Left lung (tissue), 10 donors: ENCODE measurements around the gene SLC34A3. TPM values are rescaled to one million over a fixed set of nuclear protein-coding genes. Genes with fewer than 3 reads are reported as not detected.
"Not testable (repeated sequence)": the region's sequence is repeated elsewhere in the genome, so short reads cannot be mapped to it uniquely, and the experiment has no call there.

Experiments used
- ATAC-seq: fragments of 200-7000 bp; cut with Tn5 transposase; one replicate; pipeline ENCODE4 v1.9.1; 2020; ENCODE audit warnings: moderate library complexity
- DNase-seq, 4 donors: peaks; one replicate each; pipeline ENCODE4 v3.0.0-alpha.2; 2013 to 2020
- H3K27ac ChIP-seq, 2 donors: fragments of 200-600 bp; sonication (generic) in 1 of 2; one replicate each; pipeline versions ENCODE4 v1.5.0 to v1.8.0; 2020 to 2021
- H3K27me3 ChIP-seq, 2 donors: fragments of 200-600 bp; sonication (generic) in 1 of 2; one replicate each; pipeline versions ENCODE4 v1.5.0 to v1.8.0; 2020 to 2021
- H3K36me3 ChIP-seq, 2 donors: fragments of 200-600 bp; sonication (generic) in 1 of 2; one replicate each; pipeline versions ENCODE4 v1.5.0 to v1.8.0; 2020 to 2021
- H3K4me1 ChIP-seq, 2 donors: fragments of 200-600 bp; one replicate each; pipeline ENCODE4 v1.8.0; 2021
- H3K4me3 ChIP-seq, 2 donors: fragments of 200-600 bp; sonication (generic) in 1 of 2; one replicate each; pipeline versions ENCODE4 v1.5.0 to v1.8.0; 2020 to 2021; ENCODE audit warnings: mild to moderate bottlenecking in 1 of 2
- H3K9me3 ChIP-seq, 2 donors: fragments of 200-600 bp; sonication (generic) in 1 of 2; one replicate each; pipeline versions ENCODE4 v1.5.0 to v1.8.0; 2020 to 2021
- intact Hi-C, 2 donors: fragments of 100-400 bp; cut with DNase I; formaldehyde crosslinking; loops; one replicate each; pipeline versions ENCODE4 v1.11.2 to v1.14.2; 2022
- polyA plus RNA-seq, 6 donors: library from polyadenylated mRNA; unstranded; fragments of 120-200 nt; gene quantifications; one replicate each; pipeline ENCODE4 v1.2.1, GENCODE V29; 2013; ENCODE audit not compliant: insufficient read length in 6 of 6
- total RNA-seq, 2 donors: library from RNA; stranded (reverse); fragmentation: NEBNext Ultra II Directional; extraction: Animal tissue kit (Norgen Biotek cat#: 25700); gene quantifications; one replicate each; pipeline ENCODE4 v1.2.1, GENCODE V29; 2021
- TF ChIP-seq, protein P1 (sequence below), 2 donors: fragments of 200-600 bp; sonication (generic) in 1 of 2; IDR thresholded peaks; one replicate each; pipeline versions ENCODE4 v1.5.0 to v1.8.0; 2021; ENCODE audit warnings: antibody characterized with exemption in 2 of 2
- donor health status: DM: no; HTN: yes; CAD: no.
- donor health status: DM: no; HTN: no; CAD: no.

The SLC34A3 gene
- total and polyA plus RNA-seq, 8 donors, result 0.12 to 2.8 (median 1.7) TPM; not detected in 1

GRCh38 chr9:137256362-137256761 is 25.7 kb downstream of the SLC34A3 start:
- Histone ChIP-seq H3K36me3 (peaks cover 0 to 27% of the 10 kb centered on the region in 2 donors), H3K4me3 (peak overlapping the region; percentile 98 to 99), H3K27ac (no peak overlapping the region), H3K4me1 (peaks cover 13 to 28% of the 10 kb centered on the region in 2 donors), H3K9me3 (no peaks in the 10 kb centered on the region), H3K27me3 (no peaks in the 10 kb centered on the region)
- DNase-seq, result no peak
- no peak for ATAC-seq
- TF ChIP-seq, protein P1, sequence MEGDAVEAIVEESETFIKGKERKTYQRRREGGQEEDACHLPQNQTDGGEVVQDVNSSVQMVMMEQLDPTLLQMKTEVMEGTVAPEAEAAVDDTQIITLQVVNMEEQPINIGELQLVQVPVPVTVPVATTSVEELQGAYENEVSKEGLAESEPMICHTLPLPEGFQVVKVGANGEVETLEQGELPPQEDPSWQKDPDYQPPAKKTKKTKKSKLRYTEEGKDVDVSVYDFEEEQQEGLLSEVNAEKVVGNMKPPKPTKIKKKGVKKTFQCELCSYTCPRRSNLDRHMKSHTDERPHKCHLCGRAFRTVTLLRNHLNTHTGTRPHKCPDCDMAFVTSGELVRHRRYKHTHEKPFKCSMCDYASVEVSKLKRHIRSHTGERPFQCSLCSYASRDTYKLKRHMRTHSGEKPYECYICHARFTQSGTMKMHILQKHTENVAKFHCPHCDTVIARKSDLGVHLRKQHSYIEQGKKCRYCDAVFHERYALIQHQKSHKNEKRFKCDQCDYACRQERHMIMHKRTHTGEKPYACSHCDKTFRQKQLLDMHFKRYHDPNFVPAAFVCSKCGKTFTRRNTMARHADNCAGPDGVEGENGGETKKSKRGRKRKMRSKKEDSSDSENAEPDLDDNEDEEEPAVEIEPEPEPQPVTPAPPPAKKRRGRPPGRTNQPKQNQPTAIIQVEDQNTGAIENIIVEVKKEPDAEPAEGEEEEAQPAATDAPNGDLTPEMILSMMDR (IDR thresholded peaks at IDR 0.05), result no peak
- intact Hi-C loops, result no loop called here

- intact Hi-C loops, result no loop called here
- ATAC-seq, result no peak
These were observed 26.2 kb downstream of the SLC34A3 start for GRCh38 chr9:137256856-137257255.

DNA sequence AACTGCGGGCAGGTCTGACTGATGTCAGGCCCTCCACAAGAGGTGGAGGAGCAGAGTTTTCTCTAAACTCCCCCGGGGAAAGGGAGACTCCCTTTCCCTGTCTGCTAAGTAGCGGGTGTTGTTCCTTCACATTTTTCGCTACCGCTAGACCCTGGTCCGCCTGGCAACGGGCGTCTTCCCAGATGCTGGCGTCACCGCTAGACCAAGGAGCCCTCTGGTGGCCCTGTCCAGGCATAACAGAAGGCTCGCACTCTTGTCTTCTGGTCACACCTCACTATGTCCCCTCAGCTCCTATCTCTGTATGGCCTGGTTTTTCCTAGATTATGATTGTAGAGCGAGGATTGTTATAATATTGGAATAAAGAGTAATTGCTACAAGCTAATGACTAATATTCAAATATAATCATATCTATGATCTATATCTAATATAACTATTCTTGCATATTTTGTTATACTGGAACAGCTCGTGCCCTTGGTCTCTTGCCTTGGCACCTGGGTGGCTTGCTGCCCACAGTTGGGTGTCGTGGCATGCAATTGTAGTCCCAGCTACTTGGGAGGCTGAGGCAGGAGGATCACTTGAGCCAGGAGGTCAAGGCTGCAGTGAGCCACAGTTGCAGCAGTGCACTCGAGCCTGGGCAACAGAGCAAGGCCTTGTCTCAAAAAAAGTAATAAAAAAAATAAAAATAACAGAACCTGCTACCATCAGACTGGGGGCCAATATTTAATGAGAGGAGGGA is 31.6 kb downstream of the SLC34A3 start:
- H3K4me1 ChIP-seq, intact Hi-C loops, H3K27me3 ChIP-seq, H3K27ac ChIP-seq, H3K4me3 ChIP-seq, DNase-seq, H3K9me3 ChIP-seq: not testable (repeated sequence)
- H3K36me3 ChIP-seq, result peaks cover 0 to 56% of the 10 kb centered on the region in 2 donors
- ATAC-seq, result peak; percentile 27
- TF ChIP-seq, protein P1 (IDR thresholded peaks at IDR 0.05), result peak; percentile 50 to 52

More at GRCh38 chr9:137256856-137257255, 26.2 kb downstream of the SLC34A3 start:
- Histone ChIP-seq H3K27me3 (no peaks in the 10 kb centered on the region), H3K36me3 (peaks cover 0 to 27% of the 10 kb centered on the region in 2 donors), H3K27ac (no peak overlapping the region), H3K4me3 (peak overlapping the region in 1 of 2 donors; percentile 99), H3K9me3 (no peaks in the 10 kb centered on the region), H3K4me1 (peaks cover 13 to 28% of the 10 kb centered on the region in 2 donors)
- TF ChIP-seq, protein P1 (IDR thresholded peaks at IDR 0.05), result no peak
- no peak for DNase-seq

GRCh38 chr9:137262909-137263285 is 32.2 kb downstream of the SLC34A3 start:
- intact Hi-C loops, result no loop called here
- Histone ChIP-seq H3K4me3 (no peak overlapping the region), H3K9me3 (no peaks in the 10 kb centered on the region), H3K36me3 (peaks cover 0 to 59% of the 10 kb centered on the region in 2 donors), H3K27me3 (no peaks in the 10 kb centered on the region), H3K27ac (no peak overlapping the region), H3K4me1 (peaks cover 2 to 5% of the 10 kb centered on the region in 2 donors)
- DNase-seq, result no peak
- TF ChIP-seq, protein P1 (IDR thresholded peaks at IDR 0.05), result no peak
- no peak for ATAC-seq

DNA sequence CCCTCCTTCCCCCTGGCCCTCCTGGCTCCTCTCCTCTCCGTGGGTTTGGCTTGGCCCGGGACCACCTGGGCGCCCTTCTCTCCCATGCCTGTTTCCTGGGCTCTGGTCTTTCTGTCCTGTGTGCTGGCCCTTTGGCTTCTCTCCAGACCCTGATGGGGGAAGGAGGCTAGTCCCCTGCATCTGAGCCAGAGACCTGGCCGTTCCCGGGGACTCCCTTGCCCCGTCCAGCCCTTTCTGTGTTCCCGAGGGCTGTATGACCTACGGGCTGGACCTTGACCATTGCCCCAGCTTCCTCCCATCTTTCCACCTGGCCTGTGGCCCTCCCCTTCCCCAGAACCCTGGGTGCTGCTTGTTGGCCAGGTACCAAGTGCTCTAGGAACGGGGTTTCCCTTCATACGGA is 32.8 kb downstream of the SLC34A3 start:
- no peaks in the 10 kb centered on the region for H3K9me3 ChIP-seq
- no peak overlapping the region for H3K4me3 ChIP-seq
- TF ChIP-seq, protein P1 (IDR thresholded peaks at IDR 0.05), result no peak
- intact Hi-C loops, result no loop called here
- peaks cover 0 to 56% of the 10 kb centered on the region in 2 donors for H3K36me3 ChIP-seq
- H3K27me3 ChIP-seq, result no peaks in the 10 kb centered on the region
- DNase-seq (no peak), ATAC-seq (no peak)
- H3K4me1 ChIP-seq, result peaks cover 8 to 12% of the 10 kb centered on the region in 2 donors
- H3K27ac ChIP-seq, result no peak overlapping the region
